Measurements from ENCODE around the gene RSBN1L.

GRCh38 chr7:77811516-77812289 lies 115.4 kb downstream of the RSBN1L start:
- TF ChIP-seq POLR2A (IDR thresholded peaks at IDR 0.05; ENCODE audit: borderline replicate concordance, extremely low read depth, insufficient read depth, insufficient read length) = no peak
- no peak for TF ChIP-seq EZH2phosphoT487 (IDR thresholded peaks at IDR 0.05; ENCODE audit: borderline replicate concordance)
- TF ChIP-seq, protein P1, sequence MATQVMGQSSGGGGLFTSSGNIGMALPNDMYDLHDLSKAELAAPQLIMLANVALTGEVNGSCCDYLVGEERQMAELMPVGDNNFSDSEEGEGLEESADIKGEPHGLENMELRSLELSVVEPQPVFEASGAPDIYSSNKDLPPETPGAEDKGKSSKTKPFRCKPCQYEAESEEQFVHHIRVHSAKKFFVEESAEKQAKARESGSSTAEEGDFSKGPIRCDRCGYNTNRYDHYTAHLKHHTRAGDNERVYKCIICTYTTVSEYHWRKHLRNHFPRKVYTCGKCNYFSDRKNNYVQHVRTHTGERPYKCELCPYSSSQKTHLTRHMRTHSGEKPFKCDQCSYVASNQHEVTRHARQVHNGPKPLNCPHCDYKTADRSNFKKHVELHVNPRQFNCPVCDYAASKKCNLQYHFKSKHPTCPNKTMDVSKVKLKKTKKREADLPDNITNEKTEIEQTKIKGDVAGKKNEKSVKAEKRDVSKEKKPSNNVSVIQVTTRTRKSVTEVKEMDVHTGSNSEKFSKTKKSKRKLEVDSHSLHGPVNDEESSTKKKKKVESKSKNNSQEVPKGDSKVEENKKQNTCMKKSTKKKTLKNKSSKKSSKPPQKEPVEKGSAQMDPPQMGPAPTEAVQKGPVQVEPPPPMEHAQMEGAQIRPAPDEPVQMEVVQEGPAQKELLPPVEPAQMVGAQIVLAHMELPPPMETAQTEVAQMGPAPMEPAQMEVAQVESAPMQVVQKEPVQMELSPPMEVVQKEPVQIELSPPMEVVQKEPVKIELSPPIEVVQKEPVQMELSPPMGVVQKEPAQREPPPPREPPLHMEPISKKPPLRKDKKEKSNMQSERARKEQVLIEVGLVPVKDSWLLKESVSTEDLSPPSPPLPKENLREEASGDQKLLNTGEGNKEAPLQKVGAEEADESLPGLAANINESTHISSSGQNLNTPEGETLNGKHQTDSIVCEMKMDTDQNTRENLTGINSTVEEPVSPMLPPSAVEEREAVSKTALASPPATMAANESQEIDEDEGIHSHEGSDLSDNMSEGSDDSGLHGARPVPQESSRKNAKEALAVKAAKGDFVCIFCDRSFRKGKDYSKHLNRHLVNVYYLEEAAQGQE (IDR thresholded peaks at IDR 0.05; ENCODE audit: low read depth) = no peak
- TF ChIP-seq, protein P2, sequence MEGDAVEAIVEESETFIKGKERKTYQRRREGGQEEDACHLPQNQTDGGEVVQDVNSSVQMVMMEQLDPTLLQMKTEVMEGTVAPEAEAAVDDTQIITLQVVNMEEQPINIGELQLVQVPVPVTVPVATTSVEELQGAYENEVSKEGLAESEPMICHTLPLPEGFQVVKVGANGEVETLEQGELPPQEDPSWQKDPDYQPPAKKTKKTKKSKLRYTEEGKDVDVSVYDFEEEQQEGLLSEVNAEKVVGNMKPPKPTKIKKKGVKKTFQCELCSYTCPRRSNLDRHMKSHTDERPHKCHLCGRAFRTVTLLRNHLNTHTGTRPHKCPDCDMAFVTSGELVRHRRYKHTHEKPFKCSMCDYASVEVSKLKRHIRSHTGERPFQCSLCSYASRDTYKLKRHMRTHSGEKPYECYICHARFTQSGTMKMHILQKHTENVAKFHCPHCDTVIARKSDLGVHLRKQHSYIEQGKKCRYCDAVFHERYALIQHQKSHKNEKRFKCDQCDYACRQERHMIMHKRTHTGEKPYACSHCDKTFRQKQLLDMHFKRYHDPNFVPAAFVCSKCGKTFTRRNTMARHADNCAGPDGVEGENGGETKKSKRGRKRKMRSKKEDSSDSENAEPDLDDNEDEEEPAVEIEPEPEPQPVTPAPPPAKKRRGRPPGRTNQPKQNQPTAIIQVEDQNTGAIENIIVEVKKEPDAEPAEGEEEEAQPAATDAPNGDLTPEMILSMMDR (IDR thresholded peaks at IDR 0.05 in 2 of 3, conservative IDR thresholded peaks at IDR 0.05 in 1 of 3; ENCODE audit: borderline replicate concordance in 1 of 3, insufficient read depth in 1 of 3, low read depth in 2 of 3, low read length in 2 of 3) = no peak
- no peak for TF ChIP-seq EZH2 (IDR thresholded peaks at IDR 0.05)
- no peak for TF ChIP-seq CEBPB (IDR thresholded peaks at IDR 0.05; ENCODE audit: low read depth)
- no peak for TF ChIP-seq RAD21 (IDR thresholded peaks at IDR 0.05; ENCODE audit: low read depth)

Measured in HCT116 (cell line).